DOHH2 (cell line): Measurements from ENCODE around the gene CFAP221.

Experiments used
- H3F3A ChIP-seq: fragments of 200-600 bp; sonication (generic), shearing (Covaris generic); 2 replicates; pipeline ENCODE4 v1.6.0; 2016; ENCODE audit warnings: antibody characterized with exemption, mild to moderate bottlenecking; ENCODE audit not compliant: control insufficient read depth, insufficient read depth
- H3K27ac ChIP-seq: fragments of 200-600 bp; sonication (generic); 2 replicates; pipeline ENCODE4 v1.5.1; 2014; ENCODE audit warnings: low read depth, mild to moderate bottlenecking, low read length, moderate library complexity
- H3K27me3 ChIP-seq: fragments of 200-600 bp; sonication (generic); 2 replicates; pipeline ENCODE4 v1.6.1; 2014; ENCODE audit warnings: mild to moderate bottlenecking, low read length, mixed read lengths; ENCODE audit not compliant: control insufficient read depth
- H3K36me3 ChIP-seq: fragments of 200-600 bp; sonication (generic); 2 replicates; pipeline ENCODE4 v1.6.1; 2014; ENCODE audit warnings: mild to moderate bottlenecking, low read length, moderate library complexity, mixed read lengths; ENCODE audit not compliant: control insufficient read depth
- H3K4me1 ChIP-seq: fragments of 200-600 bp; sonication (generic); 2 replicates; pipeline ENCODE4 v1.6.1; 2014; ENCODE audit warnings: mild to moderate bottlenecking, low read length, mixed read lengths; ENCODE audit not compliant: control insufficient read depth
- H3K4me2 ChIP-seq: fragments of 200-600 bp; sonication (generic); 2 replicates; pipeline ENCODE4 v1.6.0; 2014; ENCODE audit warnings: mild to moderate bottlenecking, low read length, moderate library complexity
- H3K4me3 ChIP-seq: fragments of 200-600 bp; sonication (generic); 2 replicates; pipeline ENCODE4 v1.5.1; 2014; ENCODE audit warnings: mild to moderate bottlenecking, low read length, mixed read lengths
- H3K79me2 ChIP-seq: fragments of 200-600 bp; sonication (generic); 2 replicates; pipeline ENCODE4 v1.6.1; 2014; ENCODE audit warnings: mild to moderate bottlenecking, low read length, mixed read lengths; ENCODE audit not compliant: control insufficient read depth
- H3K9me2 ChIP-seq: fragments of 200-600 bp; sonication (generic); replicated peaks from 2 replicates; pipeline ENCODE4 v1.6.1; 2014; ENCODE audit warnings: mild to moderate bottlenecking, low read length, mixed read lengths; ENCODE audit not compliant: control insufficient read depth
- H3K9me3 ChIP-seq: fragments of 200-600 bp; sonication (generic); 2 replicates; pipeline ENCODE4 v1.6.1; 2014; ENCODE audit warnings: antibody characterized with exemption, low read length, mixed read lengths; ENCODE audit not compliant: control insufficient read depth, insufficient read depth
- H4K20me1 ChIP-seq: fragments of 200-600 bp; sonication (generic); 2 replicates; pipeline ENCODE4 v1.6.0; 2014; ENCODE audit warnings: low read depth, mild to moderate bottlenecking, antibody characterized with exemption, low read length, moderate library complexity; ENCODE audit not compliant: control insufficient read depth, insufficient read depth
- CTCF ChIP-seq: fragments of 200-600 bp; sonication (generic); IDR thresholded peaks from one replicate; pipeline ENCODE4 v1.5.1; 2014; ENCODE audit warnings: antibody characterized with exemption, mild to moderate bottlenecking, low read depth, low read length; ENCODE audit not compliant: poor library complexity, severe bottlenecking
- EZH2phosphoT487 ChIP-seq: fragments of 200-600 bp; sonication (generic); IDR thresholded peaks from 2 replicates; pipeline ENCODE4 v1.6.1; 2017; ENCODE audit warnings: borderline replicate concordance, mild to moderate bottlenecking, antibody characterized with exemption, low read length, moderate library complexity, mixed read lengths

Gene CFAP221

DNA sequence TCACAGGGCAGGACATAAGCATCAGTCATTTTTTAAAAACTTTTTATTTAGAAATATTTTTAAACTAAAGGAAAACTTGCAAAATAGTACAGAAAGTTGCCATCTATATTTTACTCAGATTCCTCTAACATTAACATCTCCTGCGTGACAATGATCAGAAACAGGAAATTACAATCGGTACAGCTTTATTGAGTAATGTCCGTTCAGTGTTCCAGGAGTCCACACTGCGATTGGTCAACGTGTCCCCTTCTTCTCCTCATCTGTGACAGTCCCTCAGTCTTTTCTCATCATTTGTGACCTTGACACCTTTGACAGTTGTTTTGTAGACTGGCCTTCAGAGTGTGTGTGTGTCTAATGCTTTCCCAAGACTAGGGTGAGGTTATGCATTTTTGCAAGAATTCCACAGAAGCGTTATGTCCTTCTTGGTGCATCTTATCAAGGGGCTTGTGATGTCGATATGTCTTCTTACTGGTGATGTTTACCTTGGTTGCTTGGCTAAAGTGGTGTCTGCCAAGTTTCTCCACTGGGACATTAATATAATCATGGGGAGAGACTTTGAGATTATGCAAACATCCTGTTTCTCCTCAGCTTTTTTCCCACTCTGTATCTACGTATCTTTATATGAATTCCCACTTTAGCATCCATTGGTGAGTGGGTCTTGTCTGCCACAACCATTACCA, 113.4 kb downstream of the CFAP221 start:
- no peaks in the 10 kb centered on the region for H4K20me1 ChIP-seq
- H3K36me3 ChIP-seq: no peaks in the 10 kb centered on the region
- H3K9me2 ChIP-seq: no peaks in the 10 kb centered on the region
- H3K9me3 ChIP-seq: no peaks in the 10 kb centered on the region
- no peaks in the 10 kb centered on the region for H3K4me1 ChIP-seq
- H3K79me2 ChIP-seq: no peaks in the 10 kb centered on the region
- no peak overlapping the region for H3K4me2 ChIP-seq
- TF ChIP-seq CTCF: no peak
- TF ChIP-seq EZH2phosphoT487: no peak
- H3K27ac ChIP-seq: no peak overlapping the region
- no peak overlapping the region for H3K4me3 ChIP-seq
- H3K27me3 ChIP-seq: peaks cover 8% of the 10 kb centered on the region; the same call in 1 of the 2 replicates
- H3F3A ChIP-seq: no peaks in the 10 kb centered on the region

- H3K9me3 ChIP-seq: no peaks in the 10 kb centered on the region
- no peak overlapping the region for H3K4me2 ChIP-seq
Observed at GRCh38 chr2:119659601-119660342, 115.5 kb downstream of the CFAP221 start.

DNA sequence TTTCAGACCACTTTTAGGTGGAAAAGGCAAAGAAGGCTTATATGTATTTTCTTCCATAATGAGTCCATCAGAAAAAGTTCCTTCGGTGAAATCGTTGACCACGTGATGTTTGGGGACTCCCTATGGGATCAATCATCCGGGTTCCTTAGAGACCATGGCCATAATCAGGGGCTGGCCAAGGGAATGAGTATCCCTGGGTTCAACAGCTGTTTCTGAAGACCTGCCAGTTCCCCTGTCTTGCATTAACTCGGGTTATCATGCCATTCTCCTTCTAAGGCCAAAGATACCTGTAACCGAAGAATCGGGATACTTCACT, 116.1 kb downstream of the CFAP221 start:
- Histone ChIP-seq H3K4me3 (no peak overlapping the region), H3F3A (no peaks in the 10 kb centered on the region), H3K79me2 (no peaks in the 10 kb centered on the region), H3K4me1 (no peaks in the 10 kb centered on the region), H3K27ac (no peak overlapping the region), H3K36me3 (no peaks in the 10 kb centered on the region), H4K20me1 (no peaks in the 10 kb centered on the region), H3K9me2 (no peaks in the 10 kb centered on the region), H3K4me2 (no peak overlapping the region), H3K27me3 (peaks cover 4% of the 10 kb centered on the region; the same call in 1 of the 2 replicates), H3K9me3 (no peaks in the 10 kb centered on the region)
- no peak for TF ChIP-seq CTCF
- TF ChIP-seq EZH2phosphoT487: no peak

More at GRCh38 chr2:119659601-119660342, 115.5 kb downstream of the CFAP221 start:
- TF ChIP-seq EZH2phosphoT487 (no peak), CTCF (peak; percentile 81)
- Histone ChIP-seq H3K9me2 (no peaks in the 10 kb centered on the region), H3F3A (no peaks in the 10 kb centered on the region), H4K20me1 (no peaks in the 10 kb centered on the region), H3K4me3 (no peak overlapping the region), H3K27ac (no peak overlapping the region), H3K4me1 (no peaks in the 10 kb centered on the region), H3K27me3 (peaks cover 4% of the 10 kb centered on the region; the same call in 1 of the 2 replicates), H3K79me2 (no peaks in the 10 kb centered on the region), H3K36me3 (no peaks in the 10 kb centered on the region)
